ENCODE results near the gene TREX2.

TREX2 gene

GRCh38 chrX:153433161-153433680, 12.6 kb downstream of the TREX2 start:
- no peak for DNase-seq

GRCh38 chrX:153430796-153431195, 15.1 kb downstream of the TREX2 start:
- DNase-seq, result no peak

GRCh38 chrX:153426204-153426603, 19.7 kb downstream of the TREX2 start:
- no peak for DNase-seq

GRCh38 chrX:153423652-153424051, 22.2 kb downstream of the TREX2 start:
- no peak for DNase-seq

GRCh38 chrX:153421856-153422255, 24.0 kb downstream of the TREX2 start:
- DNase-seq, result no peak

- no peak for DNase-seq
Observed at GRCh38 chrX:153420851-153421599, 24.8 kb downstream of the TREX2 start.

GRCh38 chrX:153417637-153418036, 28.2 kb downstream of the TREX2 start:
- DNase-seq, result no peak

- no peak for DNase-seq
Observed at GRCh38 chrX:153416781-153417450, 28.9 kb downstream of the TREX2 start.

- no peak for DNase-seq
Observed at GRCh38 chrX:153414856-153415510, 30.9 kb downstream of the TREX2 start.

- DNase-seq, result no peak
Observed at GRCh38 chrX:153413731-153414130, 32.1 kb downstream of the TREX2 start.

GRCh38 chrX:153412746-153413720, 32.8 kb downstream of the TREX2 start:
- DNase-seq, result no peak

GRCh38 chrX:153411988-153412574, 33.8 kb downstream of the TREX2 start:
- no peak for DNase-seq

- no peak for DNase-seq
Observed at GRCh38 chrX:153411255-153411987, 34.4 kb downstream of the TREX2 start, which contains the start of gene ZFP92. Gene ZFP92, plus strand, starts transcription at chrX:153411472. Its CDS starts 6,851 bp downstream, at chrX:153418323.

GRCh38 chrX:153410888-153411254, 35.0 kb downstream of the TREX2 start:
- no peak for DNase-seq

GRCh38 chrX:153410373-153410772, 35.5 kb downstream of the TREX2 start:
- DNase-seq, result no peak

- DNase-seq, result no peak
Observed at GRCh38 chrX:153409414-153410101, 36.3 kb downstream of the TREX2 start.

- DNase-seq, result no peak
Observed at GRCh38 chrX:153408871-153409351, 36.9 kb downstream of the TREX2 start.

GRCh38 chrX:153408221-153408721, 37.6 kb downstream of the TREX2 start:
- no peak for DNase-seq

- no peak for DNase-seq
Observed at GRCh38 chrX:153407736-153408135, 38.1 kb downstream of the TREX2 start.

GRCh38 chrX:153406903-153407302, 39.0 kb downstream of the TREX2 start:
- no peak for DNase-seq
